ENCODE measurements around the gene KCNH6. TPM values are rescaled to one million over a fixed set of nuclear protein-coding genes. Genes with fewer than 3 reads are reported as not detected.

KCNH6 gene
- total RNA-seq, 1 donor from 2014 or later, result 13.2 TPM

DNA sequence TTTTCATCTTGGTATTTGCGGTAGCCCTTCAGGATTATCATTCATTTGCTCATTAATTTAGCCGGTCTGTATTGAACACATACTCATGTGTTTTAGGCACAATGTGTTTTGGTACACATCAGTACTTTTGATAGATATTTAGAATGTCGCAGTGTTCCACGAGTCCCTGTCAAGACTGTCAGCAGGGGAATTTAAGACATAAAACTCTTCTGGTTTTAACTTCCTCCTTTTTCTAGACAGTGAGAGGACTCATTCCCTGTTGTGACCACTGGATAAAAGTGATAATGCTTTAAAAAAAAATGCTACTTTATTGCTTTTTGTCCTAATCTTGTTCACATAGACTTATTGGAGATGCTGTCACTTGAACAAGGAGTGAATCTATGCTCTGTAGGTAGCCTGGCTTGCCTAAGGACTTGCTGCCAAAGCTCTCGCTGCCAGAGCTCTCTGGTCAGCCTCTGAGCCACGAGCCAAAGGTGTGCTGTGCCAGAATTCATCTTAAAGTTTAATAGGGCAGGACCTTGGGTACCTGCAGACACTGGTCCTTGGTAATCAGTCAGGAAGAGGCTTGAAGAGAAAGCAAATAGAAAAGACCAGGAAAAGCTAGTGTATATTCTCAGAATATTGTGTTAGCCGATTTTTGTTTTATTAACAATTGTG, 32.5 kb downstream of the KCNH6 start:
- Mint-ChIP-seq H3K36me3 (ENCODE audit: insufficient read depth) (peaks cover 11% of the 10 kb centered on the region), H3K4me3 (ENCODE audit: low read depth) (no peak overlapping the region), H3K9me3 (ENCODE audit: low read depth) (peaks cover 7% of the 10 kb centered on the region), H3K4me1 (ENCODE audit: low read depth) (peaks cover 13% of the 10 kb centered on the region), H3K27me3 (no peaks in the 10 kb centered on the region), H3K27ac (no peak overlapping the region)
- TF ChIP-seq, protein P1, sequence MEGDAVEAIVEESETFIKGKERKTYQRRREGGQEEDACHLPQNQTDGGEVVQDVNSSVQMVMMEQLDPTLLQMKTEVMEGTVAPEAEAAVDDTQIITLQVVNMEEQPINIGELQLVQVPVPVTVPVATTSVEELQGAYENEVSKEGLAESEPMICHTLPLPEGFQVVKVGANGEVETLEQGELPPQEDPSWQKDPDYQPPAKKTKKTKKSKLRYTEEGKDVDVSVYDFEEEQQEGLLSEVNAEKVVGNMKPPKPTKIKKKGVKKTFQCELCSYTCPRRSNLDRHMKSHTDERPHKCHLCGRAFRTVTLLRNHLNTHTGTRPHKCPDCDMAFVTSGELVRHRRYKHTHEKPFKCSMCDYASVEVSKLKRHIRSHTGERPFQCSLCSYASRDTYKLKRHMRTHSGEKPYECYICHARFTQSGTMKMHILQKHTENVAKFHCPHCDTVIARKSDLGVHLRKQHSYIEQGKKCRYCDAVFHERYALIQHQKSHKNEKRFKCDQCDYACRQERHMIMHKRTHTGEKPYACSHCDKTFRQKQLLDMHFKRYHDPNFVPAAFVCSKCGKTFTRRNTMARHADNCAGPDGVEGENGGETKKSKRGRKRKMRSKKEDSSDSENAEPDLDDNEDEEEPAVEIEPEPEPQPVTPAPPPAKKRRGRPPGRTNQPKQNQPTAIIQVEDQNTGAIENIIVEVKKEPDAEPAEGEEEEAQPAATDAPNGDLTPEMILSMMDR (IDR thresholded peaks at IDR 0.05; ENCODE audit: unreplicated experiment), result no peak
- no peak for DNase-seq (ENCODE audit: low spot score, unreplicated experiment)

DNA sequence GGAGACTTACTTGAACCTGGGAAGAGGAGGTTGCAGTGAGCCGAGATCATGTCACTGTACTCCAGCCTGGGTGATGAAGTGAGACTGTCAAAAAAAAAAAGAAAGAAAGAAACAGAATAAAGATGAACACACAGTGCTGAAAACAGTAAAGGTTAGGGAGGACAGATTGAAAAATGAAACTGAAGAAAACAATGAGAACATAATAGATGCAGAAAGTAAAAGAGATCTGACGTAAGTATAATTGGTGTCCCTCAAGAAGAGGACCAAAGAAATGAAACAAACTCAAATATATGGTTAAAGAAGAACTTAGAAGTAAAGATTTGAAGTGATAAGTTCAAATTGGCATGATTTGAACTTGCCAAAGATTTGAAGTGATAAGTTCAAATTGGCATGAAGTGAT, 34.3 kb downstream of the KCNH6 start:
- Mint-ChIP-seq H3K27ac (peak overlapping the region; percentile 30), H3K4me1 (ENCODE audit: low read depth) (peaks cover 8% of the 10 kb centered on the region), H3K36me3 (ENCODE audit: insufficient read depth) (peaks cover 11% of the 10 kb centered on the region), H3K27me3 (no peaks in the 10 kb centered on the region), H3K9me3 (ENCODE audit: low read depth) (peaks cover 7% of the 10 kb centered on the region), H3K4me3 (ENCODE audit: low read depth) (no peak overlapping the region)
- DNase-seq (ENCODE audit: low spot score, unreplicated experiment), result no peak
- TF ChIP-seq, protein P1 (IDR thresholded peaks at IDR 0.05; ENCODE audit: unreplicated experiment), result no peak

DNA sequence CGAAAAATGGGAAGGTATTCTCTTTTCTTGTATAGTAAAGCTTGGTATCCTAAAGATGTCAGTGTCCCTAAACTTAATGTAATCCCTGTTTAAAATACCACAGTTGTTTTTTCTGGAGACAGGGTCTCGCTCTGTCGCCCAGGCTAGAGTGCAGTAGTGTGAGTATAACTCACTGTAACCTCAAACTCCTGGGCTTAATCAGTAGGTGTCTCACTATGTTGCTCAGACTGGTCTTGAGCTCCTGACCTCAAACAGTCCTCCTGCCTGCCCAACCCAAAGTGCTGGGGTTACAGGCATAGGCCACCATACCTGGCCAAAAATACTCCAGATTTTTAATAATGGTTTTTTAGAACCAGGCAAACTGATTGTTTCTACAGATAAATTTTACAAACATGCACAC, 35.3 kb downstream of the KCNH6 start:
- H3K4me3 Mint-ChIP-seq (ENCODE audit: low read depth), result no peak overlapping the region
- TF ChIP-seq, protein P1 (IDR thresholded peaks at IDR 0.05; ENCODE audit: unreplicated experiment), result no peak
- peaks cover 3% of the 10 kb centered on the region for H3K4me1 Mint-ChIP-seq (ENCODE audit: low read depth)
- peaks cover 11% of the 10 kb centered on the region for H3K36me3 Mint-ChIP-seq (ENCODE audit: insufficient read depth)
- no peak for DNase-seq (ENCODE audit: low spot score, unreplicated experiment)
- no peaks in the 10 kb centered on the region for H3K27me3 Mint-ChIP-seq
- H3K9me3 Mint-ChIP-seq (ENCODE audit: low read depth), result peaks cover 7% of the 10 kb centered on the region
- H3K27ac Mint-ChIP-seq, result no peak overlapping the region

DNA sequence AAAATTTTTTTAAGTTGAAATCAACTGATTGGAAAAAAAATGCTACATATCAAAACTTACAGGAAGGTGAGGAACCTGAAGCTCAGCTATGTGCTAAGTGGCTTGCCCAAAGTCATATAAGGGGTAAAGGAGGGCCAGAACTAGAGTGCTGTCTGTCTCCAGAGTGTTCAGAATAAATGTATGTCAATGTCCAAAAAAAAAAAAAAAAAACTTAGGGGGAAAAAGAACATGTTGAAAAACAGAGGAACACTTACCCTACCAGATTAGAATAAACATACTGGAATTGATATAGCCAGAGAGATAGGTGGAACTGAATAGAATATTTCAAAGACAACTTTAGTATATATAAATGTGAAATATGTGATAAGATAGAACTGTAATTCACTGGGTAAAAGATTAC, 38.7 kb downstream of the KCNH6 start:
- no peak for DNase-seq (ENCODE audit: low spot score, unreplicated experiment)
- peak overlapping the region; percentile 45 for H3K27ac Mint-ChIP-seq
- H3K9me3 Mint-ChIP-seq (ENCODE audit: low read depth), result peaks cover 7% of the 10 kb centered on the region
- H3K27me3 Mint-ChIP-seq, result no peaks in the 10 kb centered on the region
- H3K4me1 Mint-ChIP-seq (ENCODE audit: low read depth), result peaks cover 3% of the 10 kb centered on the region
- H3K36me3 Mint-ChIP-seq (ENCODE audit: insufficient read depth), result peaks cover 7% of the 10 kb centered on the region
- H3K4me3 Mint-ChIP-seq (ENCODE audit: low read depth), result no peak overlapping the region
- TF ChIP-seq, protein P1 (IDR thresholded peaks at IDR 0.05; ENCODE audit: unreplicated experiment), result no peak

DNA sequence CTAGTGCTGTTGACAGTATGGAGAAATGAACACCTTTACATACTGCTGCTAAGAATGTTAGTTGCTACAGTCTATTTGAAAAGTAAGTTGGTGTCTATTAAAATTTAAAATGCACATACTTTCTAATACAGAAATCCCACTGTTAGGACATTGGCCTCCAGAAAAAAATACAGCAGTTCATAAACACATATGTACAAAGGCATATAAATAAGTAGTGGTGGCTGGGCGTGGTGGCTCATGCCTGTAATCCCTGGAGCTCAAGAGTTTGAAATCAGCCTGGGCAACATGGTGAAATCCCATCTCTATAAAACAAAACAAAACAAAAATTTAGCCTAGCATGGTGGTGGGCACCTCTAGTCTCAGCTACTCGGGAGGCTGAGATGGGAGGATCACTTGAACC, 40.2 kb downstream of the KCNH6 start:
- TF ChIP-seq, protein P1 (IDR thresholded peaks at IDR 0.05; ENCODE audit: unreplicated experiment), result no peak
- no peaks in the 10 kb centered on the region for H3K27me3 Mint-ChIP-seq
- H3K4me1 Mint-ChIP-seq (ENCODE audit: low read depth), result peaks cover 3% of the 10 kb centered on the region

More for the DNA sequence above, 40.2 kb downstream of the KCNH6 start:
- Mint-ChIP-seq H3K36me3 (ENCODE audit: insufficient read depth) (no peaks in the 10 kb centered on the region), H3K4me3 (ENCODE audit: low read depth) (no peak overlapping the region), H3K9me3 (ENCODE audit: low read depth) (no peaks in the 10 kb centered on the region), H3K27ac (no peak overlapping the region)
- DNase-seq (ENCODE audit: low spot score, unreplicated experiment), result no peak
